ENCODE results near the gene LSAMP.

GRCh38 chr3:116238846-116239565 is 206.3 kb downstream of the LSAMP start:
- TF ChIP-seq POLR2A (IDR thresholded peaks at IDR 0.05), result no peak
- TF ChIP-seq CTCF (IDR thresholded peaks at IDR 0.05), result no peak
